Liver (tissue), 9 donors: ENCODE results near the gene NFIX. TPM values are rescaled to one million over a fixed set of nuclear protein-coding genes. Genes with fewer than 3 reads are reported as not detected.

Experiments used
- DNase-seq: peaks from one replicate; pipeline ENCODE4 v3.0.0-alpha.2; 2017; ENCODE audit warnings: low spot score
- H3K27ac ChIP-seq, 2 donors: one replicate each; pipeline ENCODE4 v1.7.0; 2013; ENCODE audit warnings: inconsistent platforms in 2 of 2, low read length in 2 of 2, control low read depth in 1 of 2, low read depth in 1 of 2, mild to moderate bottlenecking in 1 of 2
- H3K27me3 ChIP-seq, 4 donors: one replicate each; pipeline versions ENCODE4 v1.6.1 to v1.7.0; 2013; ENCODE audit warnings: low read length in 3 of 4, inconsistent platforms in 1 of 4, mild to moderate bottlenecking in 1 of 4, moderate library complexity in 1 of 4; ENCODE audit not compliant: control insufficient read depth in 4 of 4, insufficient read depth in 4 of 4
- H3K36me3 ChIP-seq, 4 donors: one replicate each; pipeline versions ENCODE4 v1.6.1 to v1.7.0; 2013; ENCODE audit warnings: low read length in 3 of 4, mild to moderate bottlenecking in 3 of 4, low read depth in 1 of 4, moderate library complexity in 1 of 4; ENCODE audit not compliant: control insufficient read depth in 4 of 4, insufficient read depth in 3 of 4
- H3K4me1 ChIP-seq, 4 donors: one replicate each; pipeline versions ENCODE4 v1.6.1 to v1.7.0; 2013; ENCODE audit warnings: low read length in 3 of 4, mild to moderate bottlenecking in 3 of 4, moderate library complexity in 1 of 4; ENCODE audit not compliant: control insufficient read depth in 4 of 4, insufficient read depth in 4 of 4
- H3K4me3 ChIP-seq, 3 donors: one replicate each; pipeline versions ENCODE4 v1.6.1 to v1.7.0; 2013; ENCODE audit warnings: low read length in 3 of 3, control low read depth in 1 of 3, low read depth in 1 of 3, mild to moderate bottlenecking in 1 of 3
- H3K9ac ChIP-seq, 2 donors: one replicate each; pipeline ENCODE4 v1.7.0; 2013; ENCODE audit warnings: low read length in 2 of 2, mild to moderate bottlenecking in 2 of 2, moderate library complexity in 2 of 2, control low read depth in 1 of 2, low read depth in 1 of 2
- H3K9me3 ChIP-seq, 4 donors: one replicate each; pipeline versions ENCODE4 v1.6.1 to v1.7.0; 2013; ENCODE audit warnings: low read length in 3 of 4; ENCODE audit not compliant: control insufficient read depth in 4 of 4
- ATF3 ChIP-seq: IDR thresholded peaks from 2 replicates; pipeline ENCODE4 v1.6.1; 2016; ENCODE audit warnings: antibody characterized with exemption
- EGR1 ChIP-seq, 2 donors: IDR thresholded peaks; 2 replicates each; pipeline ENCODE4 v1.6.1; 2016 to 2018; ENCODE audit warnings: antibody characterized with exemption in 2 of 2, low read depth in 2 of 2
- FOXA1 ChIP-seq: IDR thresholded peaks from 2 replicates; pipeline ENCODE4 v1.6.1; 2016; ENCODE audit warnings: antibody characterized with exemption
- FOXA2 ChIP-seq: IDR thresholded peaks from 2 replicates; pipeline ENCODE4 v1.6.1; 2016; ENCODE audit warnings: antibody characterized with exemption
- GABPA ChIP-seq, 2 donors: IDR thresholded peaks in 1 of 2; conservative IDR thresholded peaks in 1 of 2; 2 replicates each; pipeline ENCODE4 v1.6.1; 2016; ENCODE audit warnings: antibody characterized with exemption in 2 of 2, mild to moderate bottlenecking in 1 of 2, moderate library complexity in 1 of 2
- HNF4A ChIP-seq, 2 donors: conservative IDR thresholded peaks; 2 replicates each; pipeline ENCODE4 v1.6.1; 2016; ENCODE audit warnings: antibody characterized with exemption in 2 of 2, mild to moderate bottlenecking in 2 of 2
- HNF4G ChIP-seq: IDR thresholded peaks from 2 replicates; pipeline ENCODE4 v1.6.1; 2016; ENCODE audit warnings: antibody characterized with exemption
- JUND ChIP-seq, 2 donors: IDR thresholded peaks; 2 replicates each; pipeline ENCODE4 v1.6.1; 2016; ENCODE audit warnings: antibody characterized with exemption in 2 of 2
- MAX ChIP-seq: IDR thresholded peaks from 2 replicates; pipeline ENCODE4 v1.6.1; 2016; ENCODE audit warnings: antibody characterized with exemption
- NR2F2 ChIP-seq: IDR thresholded peaks from 2 replicates; pipeline ENCODE4 v1.6.1; 2016; ENCODE audit warnings: antibody characterized with exemption
- RAD21 ChIP-seq, 2 donors: IDR thresholded peaks; 2 replicates each; pipeline ENCODE4 v1.6.1; 2016; ENCODE audit warnings: antibody characterized with exemption in 2 of 2, mild to moderate bottlenecking in 2 of 2
- REST ChIP-seq: IDR thresholded peaks from 2 replicates; pipeline ENCODE4 v1.6.1; 2016; ENCODE audit warnings: antibody characterized with exemption, mild to moderate bottlenecking
- RXRA ChIP-seq, 2 donors: IDR thresholded peaks; 2 replicates each; pipeline ENCODE4 v1.6.1; 2017 to 2018; ENCODE audit warnings: antibody characterized with exemption in 2 of 2, mild to moderate bottlenecking in 1 of 2
- SP1 ChIP-seq: IDR thresholded peaks from 2 replicates; pipeline ENCODE4 v1.6.1; 2018; ENCODE audit warnings: antibody characterized with exemption, mild to moderate bottlenecking
- TAF1 ChIP-seq: conservative IDR thresholded peaks from 2 replicates; pipeline ENCODE4 v1.6.1; 2016; ENCODE audit warnings: antibody characterized with exemption, mild to moderate bottlenecking
- YY1 ChIP-seq: IDR thresholded peaks from 2 replicates; pipeline ENCODE4 v1.6.1; 2016; ENCODE audit warnings: antibody characterized with exemption, mild to moderate bottlenecking
- ZBTB33 ChIP-seq: IDR thresholded peaks from 2 replicates; pipeline ENCODE4 v1.6.1; 2016; ENCODE audit warnings: antibody characterized with exemption
- WGBS: extraction: QIAGEN DNeasy Blood & Tissue Kit; methylation state at CpG from one replicate; pipeline ENCODE4 v1.1.7; 2013; 5-methylcytosine and 5-hydroxymethylcytosine counted together
- polyA plus RNA-seq, 2 donors: library from polyadenylated mRNA; stranded (reverse) in 1 of 2; unstranded in 1 of 2; fragments of 200-250 nt in 1 of 2; fragments of >200 nt in 1 of 2; fragmentation: Nextera tagmentation in 1 of 2; extraction: Ambion mirVana in 1 of 2; gene quantifications; one replicate each; pipeline versions ENCODE4 v1.2.1 to v1.2.3, GENCODE V29; 2013 to 2015
- total RNA-seq, 2 donors: library from RNA; depleted of rRNA; stranded (reverse); fragments of >200 nt; gene quantifications; one replicate each; pipeline ENCODE4 v1.2.3, GENCODE V29; 2014
- donor health status: healthy.
- donor health status: healthy.
- donor health status: healthy.
- donor health status: healthy.
- donor health status: healthy.

NFIX gene
- total and polyA plus RNA-seq, 4 donors: 3.3 to 18.4 (median 12.6) TPM

- 13% methylated on average over 20 of the region's 20 CpGs for WGBS
These were observed 122.0 kb downstream of the NFIX start for GRCh38 chr19:13117176-13117771.

More at GRCh38 chr19:13117176-13117771, 122.0 kb downstream of the NFIX start:
- peak overlapping the region; percentile 36 to 91 for H3K9ac ChIP-seq
- peaks cover 0 to 6% (median 2%) of the 10 kb centered on the region in 4 donors for H3K36me3 ChIP-seq
- no peak for DNase-seq
- H3K27me3 ChIP-seq: no peaks in the 10 kb centered on the region
- H3K4me1 ChIP-seq: peaks cover 12 to 42% (median 31%) of the 10 kb centered on the region in 4 donors
- H3K4me3 ChIP-seq: peak overlapping the region; percentile 90 to 100 (median 93)
- H3K9me3 ChIP-seq: no peaks in the 10 kb centered on the region
- peak overlapping the region; percentile 78 to 82 for H3K27ac ChIP-seq
- no peak for TF ChIP-seq SP1
- TF ChIP-seq YY1: no peak
- no peak for TF ChIP-seq HNF4G
- no peak for TF ChIP-seq FOXA2
- TF ChIP-seq MAX: no peak
- no peak for TF ChIP-seq HNF4A (conservative IDR thresholded peaks at IDR 0.05)
- TF ChIP-seq JUND (IDR thresholded peaks at IDR 0.05): no peak
- TF ChIP-seq RAD21 (IDR thresholded peaks at IDR 0.05): no peak
- no peak for TF ChIP-seq GABPA (IDR thresholded peaks at IDR 0.05 in 1 of 2, conservative IDR thresholded peaks at IDR 0.05 in 1 of 2)
- no peak for TF ChIP-seq NR2F2
- TF ChIP-seq EGR1 (IDR thresholded peaks at IDR 0.05; ENCODE audit: low read depth in 2 of 2): no peak
- no peak for TF ChIP-seq ZBTB33
- TF ChIP-seq ATF3: no peak
- no peak for TF ChIP-seq TAF1
- TF ChIP-seq REST: no peak
- no peak for TF ChIP-seq RXRA (IDR thresholded peaks at IDR 0.05)
- no peak for TF ChIP-seq FOXA1
